HepG2 (cell line): ENCODE measurements around the gene RNASE8. TPM values are rescaled to one million over a fixed set of nuclear protein-coding genes. Genes with fewer than 3 reads are reported as not detected.
A peak's percentile ranks its signal among the peaks of the same experiment; 100 is the strongest.

Experiments
- AKAP8 ChIP-seq: sonication (generic); formaldehyde crosslinking; IDR thresholded peaks from 2 replicates; pipeline ENCODE4 v1.5.1; 2020; ENCODE audit warnings: mild to moderate bottlenecking, missing genetic modification reagents
- ARNT2 ChIP-seq: sonication (generic); formaldehyde crosslinking; IDR thresholded peaks from 2 replicates; pipeline ENCODE4 v1.8.0; 2022; ENCODE audit warnings: mild to moderate bottlenecking, low read depth, missing genetic modification reagents, moderate library complexity
- FOXO1 ChIP-seq: sonication (generic); formaldehyde crosslinking; IDR thresholded peaks from 2 replicates; pipeline ENCODE4 v1.4.0; 2020; ENCODE audit warnings: missing genetic modification reagents
- GPN1 ChIP-seq: sonication (generic); formaldehyde crosslinking; IDR thresholded peaks from 2 replicates; pipeline ENCODE4 v1.5.1; 2020; ENCODE audit warnings: missing genetic modification reagents, borderline replicate concordance
- HDAC2 ChIP-seq: sonication (generic); formaldehyde crosslinking; IDR thresholded peaks from 2 replicates; pipeline ENCODE4 v1.4.0; 2020; ENCODE audit warnings: missing genetic modification reagents
- MIXL1 ChIP-seq: IDR thresholded peaks from 2 replicates; pipeline ENCODE4 v1.6.1; 2016
- POLR2G ChIP-seq: fragments of 200-400 bp; formaldehyde crosslinking; IDR thresholded peaks from 2 replicates; pipeline ENCODE4 v1.6.1; 2018; ENCODE audit warnings: mild to moderate bottlenecking, low read depth, low read length, moderate library complexity
- RBM22 ChIP-seq: fragments of 200-400 bp; formaldehyde crosslinking; optimal IDR thresholded peaks from 2 replicates; pipeline ENCODE3; 2017; ENCODE audit warnings: mild to moderate bottlenecking, low read length, moderate library complexity
- SAFB2 ChIP-seq: sonication (generic); formaldehyde crosslinking; IDR thresholded peaks from 2 replicates; pipeline ENCODE4 v1.5.1; 2020; ENCODE audit warnings: missing genetic modification reagents, low read depth, mild to moderate bottlenecking, borderline replicate concordance
- TBP ChIP-seq: sonication (generic); formaldehyde crosslinking; IDR thresholded peaks from 2 replicates; pipeline ENCODE4 v1.5.0; 2020; ENCODE audit warnings: missing genetic modification reagents
- TP53 ChIP-seq: sonication (generic); formaldehyde crosslinking; conservative IDR thresholded peaks from 2 replicates; pipeline ENCODE4 v1.4.0; 2020; ENCODE audit warnings: missing genetic modification reagents
- ZBTB4 ChIP-seq: sonication (generic); formaldehyde crosslinking; IDR thresholded peaks from 2 replicates; pipeline ENCODE4 v1.4.0; 2020; ENCODE audit warnings: missing genetic modification reagents, mild to moderate bottlenecking, borderline replicate concordance
- ZFP91 ChIP-seq: sonication (generic); formaldehyde crosslinking; IDR thresholded peaks from 2 replicates; pipeline ENCODE4 v1.9.0; 2022; ENCODE audit warnings: missing genetic modification reagents, mild to moderate bottlenecking, borderline replicate concordance
- ZHX1 ChIP-seq: sonication (generic); formaldehyde crosslinking; IDR thresholded peaks from 2 replicates; pipeline ENCODE4 v1.8.1; 2022; ENCODE audit warnings: low read depth, mild to moderate bottlenecking, missing genetic modification reagents
- ZIK1 ChIP-seq: sonication (generic); formaldehyde crosslinking; IDR thresholded peaks from 2 replicates; pipeline ENCODE4 v1.5.0; 2020; ENCODE audit warnings: mild to moderate bottlenecking, low read depth, missing genetic modification reagents, borderline replicate concordance
- ZNF230 ChIP-seq: sonication (generic); formaldehyde crosslinking; IDR thresholded peaks from 2 replicates; pipeline ENCODE4 v1.4.0; 2020; ENCODE audit warnings: mild to moderate bottlenecking, missing genetic modification reagents
- ZNF274 ChIP-seq: sonication (generic); formaldehyde crosslinking; IDR thresholded peaks from 2 replicates; pipeline ENCODE4 v1.5.1; 2020; ENCODE audit warnings: mild to moderate bottlenecking, missing genetic modification reagents
- ZNF737 ChIP-seq: sonication (generic); formaldehyde crosslinking; IDR thresholded peaks from 2 replicates; pipeline ENCODE4 v1.5.0; 2020; ENCODE audit warnings: missing genetic modification reagents, mild to moderate bottlenecking, borderline replicate concordance
- ZSCAN31 ChIP-seq: sonication (generic); formaldehyde crosslinking; IDR thresholded peaks from 2 replicates; pipeline ENCODE4 v1.5.0; 2020; ENCODE audit warnings: low read depth, mild to moderate bottlenecking, missing genetic modification reagents
- polyA plus RNA-seq, 8 experiments: library from polyadenylated mRNA; depleted of rRNA in 3 of 8; stranded (reverse) in 7 of 8; unstranded in 1 of 8; fragments of >200 nt; fragmentation: Illumina TruSeq in 4 of 8; extraction: Trizol in 4 of 8; gene quantifications; 2 replicates each; pipeline versions ENCODE4 v1.2.1 to v1.2.3, GENCODE V29; 2011 to 2016; ENCODE audit warnings: low read depth in 4 of 8, missing spikeins in 1 of 8, mixed read lengths in 1 of 8; ENCODE audit not compliant: insufficient read depth in 1 of 8
- total RNA-seq, 5 experiments: library from RNA; depleted of rRNA; stranded (reverse); fragments of >200 nt; fragmentation: Illumina TruSeq; extraction: Trizol; gene quantifications; 2 replicates each; pipeline ENCODE4 v1.2.3, GENCODE V29; 2016; ENCODE audit warnings: low read depth in 1 of 5

Gene RNASE8
- total and polyA plus RNA-seq, 2 of the 13 experiments (the other 11 are each of a cell fraction or from before 2014, with no cell fraction given) = not detected

- peak; percentile 45; the same call in 1 of the 2 replicates for TF ChIP-seq ZNF230 (CRISPR knock-in tag)
- peak; percentile 42; the same call in 1 of the 2 replicates for TF ChIP-seq ZFP91 (CRISPR knock-in tag)
- 0 out of 2 replicates have a peak, but pooled peaks have one; percentile 36 for TF ChIP-seq HDAC2 (CRISPR knock-in tag)
- TF ChIP-seq POLR2G = peak; percentile 62; the same call in 1 of the 2 replicates
- 0 out of 2 replicates have a peak, but pooled peaks have one; percentile 42 for TF ChIP-seq ZBTB4 (CRISPR knock-in tag)
- TF ChIP-seq AKAP8 (CRISPR knock-in tag) = peak; percentile 52; the same call in 1 of the 2 replicates
- TF ChIP-seq TBP (CRISPR knock-in tag) = no peak
- peak; percentile 61 for TF ChIP-seq RBM22
- TF ChIP-seq FOXO1 = 0 out of 2 replicates have a peak, but pooled peaks have one; percentile 12
- 0 out of 2 replicates have a peak, but pooled peaks have one; percentile 44 for TF ChIP-seq SAFB2 (CRISPR knock-in tag)
- 0 out of 2 replicates have a peak, but pooled peaks have one; percentile 34 for TF ChIP-seq ZSCAN31
- peak; percentile 61; the same call in 1 of the 2 replicates for TF ChIP-seq ARNT2
- TF ChIP-seq GPN1 (CRISPR knock-in tag) = no peak
- peak; percentile 23; the same call in 1 of the 2 replicates for TF ChIP-seq ZNF274 (CRISPR knock-in tag)
- 0 out of 2 replicates have a peak, but pooled peaks have one; percentile 22 for TF ChIP-seq ZNF737
- no peak for TF ChIP-seq MIXL1 (CRISPR knock-in tag)
- TF ChIP-seq ZHX1 (CRISPR knock-in tag) = 0 out of 2 replicates have a peak, but pooled peaks have one; percentile 50
- no peak for TF ChIP-seq ZIK1 (CRISPR knock-in tag)
- TF ChIP-seq TP53 (CRISPR knock-in tag) = no peak
Measured at GRCh38 chr14:21096978-21097635, 39.5 kb downstream of the RNASE8 start (continued).
